HG02885 (cell line): ENCODE data around the gene TUSC1.
"Not testable (repeated sequence)": the region's sequence is repeated elsewhere in the genome, so short reads cannot be mapped to it uniquely, and the experiment has no call there.

Experiments used
- ATAC-seq: cut with Tn5 transposase; IDR thresholded peaks from one replicate; pipeline ENCODE4 v1.9.1; 2021; ENCODE audit warnings: mild to moderate bottlenecking; ENCODE audit not compliant: unreplicated experiment, poor library complexity

The TUSC1 gene

DNA sequence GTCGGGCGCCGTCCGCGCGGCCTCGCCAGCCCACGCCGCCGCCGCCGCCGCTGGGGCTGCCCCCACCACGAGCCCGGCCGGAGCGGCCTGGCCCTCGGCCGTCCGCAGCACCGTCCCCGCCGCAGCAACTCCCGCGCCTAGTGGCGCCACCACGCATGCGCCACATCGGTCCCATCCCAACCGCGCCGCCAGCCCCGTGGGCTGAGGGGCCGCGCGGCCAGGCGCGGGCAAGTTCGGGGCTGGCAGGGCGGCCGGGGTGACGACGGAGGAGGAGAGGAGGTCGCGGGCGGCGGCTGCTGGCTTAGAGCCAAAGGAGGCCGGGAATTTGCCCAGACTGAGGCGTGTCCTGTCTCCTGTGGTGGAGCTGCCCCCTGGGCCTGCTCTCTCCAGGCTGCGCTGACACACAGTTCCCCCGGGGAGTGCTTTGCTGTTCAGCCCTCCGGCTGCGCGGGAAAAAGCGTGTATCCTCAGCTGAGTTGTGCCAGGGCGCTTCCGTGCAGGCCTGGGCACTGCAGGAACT lies at the start of gene TUSC1:
TSS of gene TUSC1 (minus strand) at position 298 of the 520 bp plus-strand sequence. CDS start at position 166, 132 bp downstream.
- ATAC-seq = no peak

DNA sequence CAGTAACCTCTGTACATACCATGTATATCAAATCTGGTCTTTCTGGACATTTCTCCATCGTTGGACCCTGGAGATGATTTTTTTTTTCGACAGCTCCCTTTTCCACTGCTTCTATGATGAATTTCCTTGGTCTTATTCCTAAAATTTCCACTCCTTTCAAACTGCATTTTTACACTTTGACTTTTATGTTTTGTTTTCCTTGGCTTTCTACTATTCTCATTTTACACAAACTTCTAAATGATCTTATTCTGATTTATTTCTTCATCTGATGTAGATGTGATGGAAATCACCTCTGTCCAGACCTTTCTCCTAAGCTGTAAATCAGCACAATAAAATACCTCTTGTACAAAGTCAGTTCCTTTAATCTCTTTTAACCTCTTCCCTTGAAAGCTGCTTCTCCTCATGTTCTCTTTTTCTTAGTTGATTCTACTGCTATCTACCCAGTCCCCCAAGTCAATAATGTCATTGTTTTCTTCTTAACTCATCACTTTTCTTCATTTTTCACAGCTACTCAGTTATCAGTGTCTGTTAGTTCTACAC lies 48.7 kb upstream of the TUSC1 start:
- ATAC-seq = no peak

DNA sequence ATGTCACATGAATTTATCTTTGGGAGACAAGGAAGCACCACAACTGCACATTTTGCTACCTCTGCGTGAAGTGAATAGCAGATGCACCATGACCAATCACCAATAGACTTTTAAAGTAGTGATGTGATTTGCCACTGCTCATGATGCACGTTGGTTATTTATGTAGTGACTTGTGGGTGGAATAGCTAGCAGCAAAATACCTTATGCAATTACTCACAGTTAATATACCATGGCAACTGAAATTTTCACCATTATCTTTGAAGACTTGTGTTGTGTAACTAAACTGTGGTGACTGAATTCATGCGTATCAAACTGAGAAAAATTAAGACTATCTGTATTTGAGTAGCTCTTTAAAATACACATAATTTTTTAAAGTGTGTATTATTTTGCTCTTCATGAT lies 46.2 kb upstream of the TUSC1 start:
- no peak for ATAC-seq

DNA sequence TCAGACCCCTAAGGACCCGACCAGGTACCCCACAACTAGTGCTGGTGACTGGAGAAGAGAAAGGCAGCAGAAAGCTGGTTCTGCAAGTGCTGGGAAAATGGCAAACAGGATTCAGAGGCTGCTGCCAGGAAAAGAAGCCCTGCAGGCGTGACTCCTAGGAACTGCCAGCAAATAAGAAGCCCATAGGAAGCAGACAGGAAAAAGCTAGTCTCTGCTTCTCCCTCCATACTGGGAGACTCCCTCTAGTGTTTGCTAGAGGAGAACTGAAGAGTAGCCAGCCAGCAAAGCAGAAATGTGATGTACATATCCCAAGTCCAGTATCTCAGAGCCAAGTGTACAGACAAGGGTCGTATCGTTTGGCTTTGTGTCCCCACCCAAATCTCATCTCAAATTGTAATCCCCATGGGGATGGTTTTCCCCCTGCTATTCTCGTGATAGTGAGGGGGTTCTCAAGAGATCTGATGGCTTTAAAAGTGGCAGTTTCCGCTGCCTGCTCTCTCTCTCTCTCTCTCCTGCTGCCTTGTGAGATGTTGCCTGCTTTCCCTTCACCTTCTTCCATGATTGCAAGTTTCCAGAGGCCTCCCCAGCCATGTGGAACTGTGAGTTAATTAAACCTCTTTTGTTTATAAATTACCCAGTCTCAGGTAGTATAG lies 38.1 kb upstream of the TUSC1 start:
- ATAC-seq = no peak

DNA sequence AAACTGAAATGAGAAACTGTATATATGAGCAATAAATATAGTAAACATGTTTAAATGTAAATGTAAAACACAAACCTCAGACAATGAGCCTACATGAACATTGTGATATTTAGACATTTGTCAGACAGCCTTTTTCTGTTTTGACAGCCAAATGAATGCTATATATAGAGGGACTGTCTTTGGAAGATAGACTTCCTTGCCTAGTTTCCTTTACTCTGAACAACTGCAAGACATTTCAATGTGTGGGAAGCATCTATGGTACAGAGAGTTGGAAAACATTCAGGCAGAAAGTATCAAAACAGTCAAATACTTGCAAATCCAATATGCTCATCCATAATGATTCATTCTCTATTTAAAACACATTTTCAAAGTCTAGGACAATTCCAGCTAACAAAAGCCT lies 31.7 kb upstream of the TUSC1 start:
- no peak for ATAC-seq

DNA sequence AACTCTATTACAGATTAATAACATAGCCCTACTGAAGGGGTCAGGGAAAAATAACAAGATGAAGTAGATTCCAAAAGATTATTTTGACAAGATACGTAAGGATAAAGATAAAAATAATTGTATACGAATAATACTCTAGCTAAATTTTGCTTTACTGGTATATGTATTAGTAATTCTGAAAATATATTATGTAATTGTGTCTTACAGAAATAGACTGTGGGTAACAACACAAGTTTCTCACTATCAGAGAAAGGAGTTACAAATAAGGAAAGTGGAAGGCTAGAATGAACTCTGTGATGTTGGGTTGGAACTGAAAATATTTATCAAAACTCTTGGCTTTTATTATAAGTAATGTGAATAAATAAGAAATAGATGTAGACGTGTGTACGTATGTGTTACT lies 26.6 kb upstream of the TUSC1 start:
- no peak for ATAC-seq

DNA sequence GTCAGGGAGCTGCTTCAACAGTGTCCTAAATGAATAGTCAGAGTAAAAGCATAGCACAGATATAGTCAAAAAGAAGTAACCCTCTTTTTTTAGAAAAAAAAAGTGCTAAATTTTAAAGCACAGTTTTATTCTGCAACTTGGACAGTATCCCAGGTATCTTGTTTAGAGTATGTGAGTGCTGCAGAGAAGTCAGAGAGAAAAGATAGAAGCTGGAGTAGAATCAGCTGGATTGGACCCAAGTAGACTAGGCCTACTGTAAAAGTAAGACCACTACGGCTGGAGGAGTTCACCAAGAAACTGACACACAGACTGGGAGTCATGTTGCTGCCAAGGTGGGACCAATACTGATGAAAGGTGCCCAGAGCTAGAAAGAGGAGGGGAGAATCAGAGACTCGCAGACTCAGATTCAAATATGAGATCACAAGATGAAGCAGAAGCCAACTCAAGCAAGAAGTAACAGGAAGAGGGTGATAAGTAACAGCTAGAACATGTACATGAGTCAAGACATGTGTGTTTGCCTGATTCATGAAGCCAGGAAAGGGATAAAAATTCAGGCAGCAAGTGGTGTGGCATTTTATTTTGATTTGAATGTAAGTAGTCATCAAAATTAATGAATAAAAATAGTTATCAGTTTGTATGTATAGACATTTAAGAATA lies 25.6 kb upstream of the TUSC1 start:
- ATAC-seq = no peak

DNA sequence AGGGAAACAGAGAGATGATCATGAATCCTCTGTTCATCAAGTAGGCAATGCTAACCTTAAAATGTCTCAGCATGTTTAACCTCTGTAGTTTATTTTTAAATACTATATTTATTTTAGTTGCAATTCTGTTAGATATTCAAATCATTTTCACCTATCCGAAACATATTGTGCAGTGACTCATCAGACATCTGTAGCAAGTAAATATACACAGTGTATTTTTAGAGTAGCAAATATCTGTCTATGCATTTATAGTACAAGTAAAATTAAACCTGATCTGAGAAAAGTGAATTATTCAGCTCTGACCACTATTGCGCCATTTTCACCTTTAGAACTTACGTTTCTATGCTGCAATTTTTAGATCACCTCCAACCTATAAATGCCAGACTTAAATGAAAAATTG lies 24.3 kb upstream of the TUSC1 start:
- no peak for ATAC-seq

DNA sequence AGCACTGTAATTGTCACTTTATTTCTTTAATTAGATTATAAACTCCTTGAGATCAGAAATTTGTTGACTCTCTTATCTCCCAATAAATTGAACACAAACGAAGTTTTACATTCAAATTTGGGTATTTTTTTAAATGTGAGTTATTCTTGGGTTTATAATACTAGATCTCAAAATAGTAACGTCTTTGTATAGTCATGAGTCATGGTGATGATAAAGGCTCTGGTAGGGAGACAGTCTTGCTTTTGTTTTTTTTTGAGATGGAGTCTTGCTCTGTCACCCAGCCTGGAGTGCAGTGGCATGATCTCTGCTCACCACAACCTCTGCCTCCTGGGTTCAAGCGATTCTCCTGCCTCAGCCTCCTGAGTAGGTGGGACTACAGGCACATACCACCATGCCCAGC lies 22.7 kb upstream of the TUSC1 start:
- ATAC-seq = not testable (repeated sequence)

DNA sequence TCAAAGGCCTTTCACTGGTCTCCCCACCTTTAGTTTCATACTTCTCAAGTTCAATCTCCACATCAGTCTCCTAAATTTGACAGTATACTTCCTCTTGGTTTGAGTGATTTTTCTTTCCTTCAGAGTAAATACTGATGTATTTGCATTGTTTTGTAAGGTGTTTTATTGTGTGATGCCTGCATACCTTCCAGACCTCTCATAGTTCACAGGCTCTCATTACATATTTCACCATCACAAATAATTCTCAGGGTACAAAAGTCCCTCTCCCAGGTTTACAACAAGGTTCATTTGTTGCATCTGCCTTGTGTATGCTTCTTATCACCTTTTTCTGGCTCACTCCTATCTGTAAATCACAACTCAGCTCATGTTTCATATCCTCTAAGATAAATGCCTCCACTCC lies 22.2 kb upstream of the TUSC1 start:
- ATAC-seq = no peak

DNA sequence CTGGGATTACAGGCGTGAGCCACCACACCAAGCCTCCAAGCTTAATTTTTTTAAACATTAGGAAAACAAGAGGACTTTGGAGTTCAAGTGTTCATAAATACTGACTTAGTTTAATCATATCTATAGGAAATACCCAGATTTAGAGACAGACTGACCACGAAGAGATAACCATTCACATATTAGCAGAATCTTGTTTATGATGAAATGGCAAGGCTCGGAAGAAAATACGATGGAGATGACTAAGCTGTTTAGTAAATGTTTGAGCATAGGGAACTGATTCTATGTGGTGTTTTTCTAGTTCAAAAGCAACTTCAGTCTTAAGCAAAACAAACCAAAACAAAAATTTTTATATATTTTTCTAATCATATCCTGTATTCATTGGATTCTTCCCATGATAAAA lies 13.5 kb upstream of the TUSC1 start:
- no peak for ATAC-seq

DNA sequence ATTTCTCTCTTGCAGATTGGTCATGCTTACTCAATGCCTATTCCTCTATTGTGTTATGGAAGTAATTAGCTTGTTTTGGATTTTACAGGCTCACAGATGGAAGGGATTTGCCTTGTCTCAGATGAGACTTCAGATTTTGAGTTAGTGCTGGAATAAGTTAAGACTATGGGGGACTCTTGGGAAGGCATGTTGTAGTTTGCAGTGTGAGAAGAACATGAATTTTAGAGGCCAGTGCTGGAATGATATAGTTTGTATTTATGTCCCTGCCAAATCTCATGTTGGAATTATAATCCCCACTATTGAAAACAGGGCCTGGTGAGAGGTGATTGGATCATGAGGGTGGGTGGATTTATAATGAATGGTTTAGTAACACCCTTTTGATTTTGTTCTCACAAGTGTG lies 6.1 kb upstream of the TUSC1 start:
- ATAC-seq = no peak

DNA sequence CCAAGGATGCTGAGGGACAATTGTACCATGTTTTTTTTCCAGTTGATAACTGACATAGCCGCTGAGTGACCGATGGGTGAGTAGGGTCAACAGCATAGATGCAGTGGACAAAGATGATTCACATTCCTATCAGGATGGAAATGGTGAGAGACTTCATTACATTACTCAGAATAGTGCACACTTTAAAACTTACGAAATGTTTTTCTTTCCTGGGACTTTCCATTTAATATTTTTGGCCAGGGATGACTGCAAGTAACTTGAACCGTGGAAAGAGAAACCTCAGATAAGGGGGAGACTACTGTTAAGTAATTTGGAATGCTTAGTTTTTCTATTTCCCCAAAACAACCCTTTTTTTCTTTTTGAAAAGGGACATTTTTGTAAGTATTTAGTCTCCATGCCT lies 3.0 kb upstream of the TUSC1 start:
- ATAC-seq = no peak

DNA sequence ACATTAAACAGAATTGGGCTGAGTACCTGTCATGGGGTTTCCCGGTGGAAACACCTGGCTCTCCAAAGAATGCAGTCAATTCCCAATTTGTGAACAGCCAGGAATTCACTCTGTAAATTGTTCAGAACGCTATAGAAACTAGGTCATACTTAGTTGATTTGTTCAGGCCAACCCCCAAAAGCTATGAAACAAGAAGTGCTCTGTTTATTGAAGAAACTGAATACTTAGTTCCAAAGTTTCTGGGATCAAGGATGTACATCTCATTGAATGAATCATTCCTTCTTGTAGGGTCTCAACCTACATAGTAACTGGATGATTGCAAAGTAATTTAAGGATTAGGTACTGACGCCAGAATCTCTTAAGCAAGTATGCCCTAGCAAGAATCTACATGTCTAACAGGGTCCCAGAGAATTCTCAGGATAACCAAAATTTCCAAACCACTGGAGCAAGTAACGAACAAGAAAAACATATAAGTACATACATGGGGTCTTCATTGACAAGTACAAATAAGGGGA lies 659 bp upstream of the TUSC1 start:
- ATAC-seq = no peak

DNA sequence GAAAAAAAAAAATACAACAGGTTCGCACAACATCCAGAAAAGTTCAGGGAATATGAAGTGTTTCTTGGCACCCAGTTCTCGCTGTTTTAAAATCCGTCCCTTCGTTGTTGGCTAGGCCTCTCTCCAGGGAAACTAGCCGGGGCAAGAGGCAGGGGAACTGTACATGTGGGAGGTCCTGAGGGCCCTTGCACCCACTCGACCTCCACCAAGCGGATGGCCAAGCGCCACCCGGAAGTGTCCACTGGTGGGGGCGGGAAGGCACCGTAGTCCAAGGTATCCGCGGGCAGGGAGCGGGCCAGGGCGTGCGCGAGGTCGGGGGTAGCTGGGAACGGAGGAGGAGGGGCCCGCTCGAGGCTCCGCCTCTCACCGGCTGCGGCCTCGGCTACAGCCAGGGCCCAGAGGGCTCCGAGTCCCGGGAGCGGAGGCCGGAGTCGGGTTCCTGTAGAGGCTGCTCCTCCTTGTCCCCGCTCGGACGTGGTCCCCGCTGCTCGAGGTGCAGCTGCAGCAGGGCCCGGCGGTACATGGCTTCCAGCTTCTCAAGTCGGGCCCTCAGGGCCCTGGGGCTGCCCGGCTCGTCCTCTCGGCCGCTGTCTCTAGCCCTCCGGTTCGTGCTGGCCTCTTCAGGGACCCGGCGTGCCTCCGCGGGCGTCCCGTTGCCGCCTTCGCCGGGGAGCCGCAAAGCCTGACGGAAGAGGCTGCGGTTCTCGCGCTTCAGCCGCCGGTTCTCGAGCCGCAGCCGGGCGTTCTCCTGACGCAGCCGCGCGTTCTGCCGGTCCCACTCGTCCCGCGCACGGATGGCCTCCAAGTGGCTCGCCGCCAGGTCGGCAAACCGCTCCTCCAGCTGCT lies 720 bp downstream of the TUSC1 start:
- no peak for ATAC-seq

DNA sequence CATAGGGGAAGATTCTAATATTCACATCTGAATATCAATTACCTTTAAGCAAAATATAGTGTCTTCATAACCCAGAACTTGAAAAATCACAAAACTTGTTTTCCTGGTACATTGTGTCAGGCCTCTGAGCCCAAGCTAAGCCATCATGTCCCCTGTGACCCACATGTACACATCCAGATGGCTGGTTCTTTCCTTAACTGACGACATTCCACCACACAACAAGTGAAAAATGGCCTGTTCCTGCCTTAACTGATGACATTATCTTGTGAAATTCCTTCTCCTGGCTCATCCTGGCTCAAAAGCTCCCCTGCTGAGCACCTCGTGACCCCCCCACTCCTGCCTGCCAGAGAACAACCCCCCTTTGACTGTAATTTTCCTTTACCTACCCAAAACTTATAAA lies 2.4 kb downstream of the TUSC1 start:
- ATAC-seq = not testable (repeated sequence)

DNA sequence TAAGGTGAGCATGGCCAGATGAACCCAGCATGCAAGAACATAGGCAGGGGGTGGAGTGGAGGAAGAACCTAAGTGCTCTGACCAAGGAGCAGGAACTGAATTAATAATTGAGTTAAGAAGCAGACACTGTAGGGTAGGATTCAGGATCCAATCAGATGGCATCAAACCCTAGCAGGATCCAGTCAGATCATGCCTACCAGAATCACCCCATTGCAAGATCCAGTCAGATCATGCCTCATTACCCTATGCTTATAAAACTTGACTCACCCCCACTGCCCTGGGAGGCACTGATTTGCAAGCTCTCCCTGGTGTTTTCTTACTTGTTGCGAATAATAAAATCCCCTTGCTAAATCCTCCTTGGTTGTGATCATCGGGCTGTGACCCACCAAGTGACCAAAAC lies 19.7 kb downstream of the TUSC1 start:
- ATAC-seq = no peak

DNA sequence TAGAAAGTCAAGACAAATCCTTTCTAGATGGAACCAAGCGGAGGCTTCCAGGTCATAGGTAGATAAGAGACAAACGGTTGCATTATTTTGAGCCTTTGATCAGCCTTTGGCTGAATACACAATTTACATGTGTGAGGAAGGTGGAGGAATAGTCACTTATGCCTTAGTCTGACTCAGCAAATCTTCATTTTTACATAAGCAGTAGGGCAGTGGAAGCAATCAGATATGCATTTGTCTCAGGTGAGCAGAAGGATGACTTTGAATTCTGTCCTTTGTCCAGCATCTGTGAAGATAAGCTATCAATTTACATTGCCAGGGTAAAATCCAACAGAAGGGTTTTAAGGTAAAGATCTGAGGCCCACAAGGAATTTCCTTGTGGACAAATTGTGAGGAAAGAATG lies 23.8 kb downstream of the TUSC1 start:
- ATAC-seq = no peak

DNA sequence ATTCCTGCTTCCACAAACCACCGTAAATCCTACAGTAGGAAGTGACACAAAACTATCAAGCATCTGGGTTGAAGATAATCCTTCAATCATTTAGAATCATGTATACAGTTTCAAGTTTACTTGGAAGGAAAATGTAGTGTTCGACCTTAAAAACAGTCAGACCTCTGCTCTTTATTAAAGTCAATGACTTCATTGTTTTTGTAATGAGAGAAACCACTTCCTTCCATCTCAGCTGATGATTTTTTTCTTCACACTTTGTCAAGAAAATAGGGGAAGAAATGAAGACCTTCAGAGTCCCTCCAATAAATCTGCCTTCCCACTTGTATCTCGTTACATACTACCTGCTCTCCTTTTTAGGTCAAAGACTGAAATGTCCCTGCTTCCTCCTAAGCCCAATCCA lies 30.1 kb downstream of the TUSC1 start:
- ATAC-seq = no peak

DNA sequence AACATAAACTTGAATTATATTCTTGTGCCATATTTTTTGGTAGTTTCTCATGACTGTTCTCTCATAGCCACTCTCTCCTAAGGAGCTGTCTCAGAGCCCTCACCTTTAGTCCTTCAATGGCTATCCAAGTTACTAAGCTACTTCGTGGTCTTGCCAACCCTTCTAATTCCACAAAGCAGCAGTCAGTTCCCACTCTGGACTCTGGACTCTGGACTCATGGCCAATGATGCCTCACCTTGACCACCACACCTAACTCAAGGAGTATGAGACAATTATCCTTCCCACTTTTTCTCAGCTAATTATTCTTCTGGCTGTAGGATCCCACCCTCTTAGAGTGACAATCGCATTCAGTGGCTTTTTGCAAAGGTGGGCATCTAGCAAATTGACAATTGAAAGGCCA lies 42.2 kb downstream of the TUSC1 start:
- no peak for ATAC-seq

DNA sequence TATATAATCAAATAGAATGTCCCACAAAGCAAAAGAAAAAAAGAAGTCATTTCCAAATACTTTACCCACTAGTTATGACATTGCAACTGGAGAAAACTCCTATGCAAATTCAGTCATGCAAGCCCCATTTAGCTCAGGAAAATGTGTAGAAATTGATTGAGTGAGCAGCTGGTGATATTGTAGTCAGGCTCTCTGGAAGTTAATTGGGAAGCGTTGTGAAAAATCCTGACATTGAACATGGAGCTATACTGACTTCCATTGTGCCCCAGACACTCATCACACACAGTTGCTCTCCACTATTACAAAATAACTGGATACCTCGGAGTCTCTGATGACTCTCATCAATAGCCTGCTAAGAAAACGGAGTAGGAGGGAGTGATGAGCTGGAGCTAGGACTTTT lies 49.0 kb downstream of the TUSC1 start:
- ATAC-seq = no peak
